Neural cell (in vitro differentiated cells): ENCODE data around the gene MICAL2.

Source experiments
- EZH2 ChIP-seq: fragments of 200-600, 300-800 bp; shearing (Covaris generic), sonication (generic); IDR thresholded peaks from 2 replicates; pipeline ENCODE4 v1.6.1; 2014; ENCODE audit warnings: antibody characterized with exemption, low read length, borderline replicate concordance, mild to moderate bottlenecking; ENCODE audit not compliant: insufficient read depth, poor library complexity, severe bottlenecking
- TF ChIP-seq, protein P1 (sequence below): IDR thresholded peaks from 2 replicates; pipeline ENCODE4 v1.6.1; 2012; ENCODE audit warnings: borderline replicate concordance
- TF ChIP-seq, protein P2 (sequence below): fragments of 450-650 bp; IDR thresholded peaks from 2 replicates; pipeline ENCODE4 v1.5.1; 2014; ENCODE audit warnings: antibody characterized with exemption, mild to moderate bottlenecking, moderate library complexity; ENCODE audit not compliant: poor library complexity, severe bottlenecking

DNA sequence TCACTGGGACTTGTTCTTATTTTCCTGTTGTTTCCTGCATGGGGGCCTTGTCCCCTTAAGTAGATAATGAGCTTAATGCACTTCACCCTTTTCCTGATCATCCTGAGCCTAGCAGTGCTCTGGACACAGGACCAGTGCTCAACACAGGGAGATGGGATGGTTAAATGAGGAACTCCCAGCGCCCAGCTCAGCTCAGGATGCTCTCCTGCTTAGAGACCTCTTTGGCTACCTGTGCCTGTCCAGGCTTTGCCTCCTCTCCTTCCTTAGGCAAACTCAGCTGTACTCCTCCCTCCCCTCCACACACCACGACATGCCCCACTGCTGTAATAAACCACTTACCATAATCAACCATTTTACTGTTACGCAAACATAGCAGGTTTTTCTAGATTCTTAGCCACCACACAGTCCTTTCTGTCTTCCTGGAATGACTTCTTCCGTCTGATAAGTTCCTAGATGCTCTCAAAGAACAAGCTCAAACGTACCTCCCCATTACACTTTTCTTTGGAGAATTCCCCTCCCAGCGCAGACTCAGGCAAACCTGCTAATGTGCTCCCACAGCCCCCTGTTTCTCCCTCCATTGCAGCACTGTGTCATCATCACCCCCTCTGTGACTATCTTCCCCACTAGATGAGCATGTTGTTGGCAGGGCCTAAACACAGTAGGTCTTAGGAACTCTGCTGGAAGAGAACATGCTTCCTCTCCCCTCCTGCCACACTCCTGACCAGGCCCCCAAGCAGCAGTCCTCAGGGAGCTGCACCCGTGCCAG, 113.6 kb downstream of the MICAL2 start:
- TF ChIP-seq, protein P1, sequence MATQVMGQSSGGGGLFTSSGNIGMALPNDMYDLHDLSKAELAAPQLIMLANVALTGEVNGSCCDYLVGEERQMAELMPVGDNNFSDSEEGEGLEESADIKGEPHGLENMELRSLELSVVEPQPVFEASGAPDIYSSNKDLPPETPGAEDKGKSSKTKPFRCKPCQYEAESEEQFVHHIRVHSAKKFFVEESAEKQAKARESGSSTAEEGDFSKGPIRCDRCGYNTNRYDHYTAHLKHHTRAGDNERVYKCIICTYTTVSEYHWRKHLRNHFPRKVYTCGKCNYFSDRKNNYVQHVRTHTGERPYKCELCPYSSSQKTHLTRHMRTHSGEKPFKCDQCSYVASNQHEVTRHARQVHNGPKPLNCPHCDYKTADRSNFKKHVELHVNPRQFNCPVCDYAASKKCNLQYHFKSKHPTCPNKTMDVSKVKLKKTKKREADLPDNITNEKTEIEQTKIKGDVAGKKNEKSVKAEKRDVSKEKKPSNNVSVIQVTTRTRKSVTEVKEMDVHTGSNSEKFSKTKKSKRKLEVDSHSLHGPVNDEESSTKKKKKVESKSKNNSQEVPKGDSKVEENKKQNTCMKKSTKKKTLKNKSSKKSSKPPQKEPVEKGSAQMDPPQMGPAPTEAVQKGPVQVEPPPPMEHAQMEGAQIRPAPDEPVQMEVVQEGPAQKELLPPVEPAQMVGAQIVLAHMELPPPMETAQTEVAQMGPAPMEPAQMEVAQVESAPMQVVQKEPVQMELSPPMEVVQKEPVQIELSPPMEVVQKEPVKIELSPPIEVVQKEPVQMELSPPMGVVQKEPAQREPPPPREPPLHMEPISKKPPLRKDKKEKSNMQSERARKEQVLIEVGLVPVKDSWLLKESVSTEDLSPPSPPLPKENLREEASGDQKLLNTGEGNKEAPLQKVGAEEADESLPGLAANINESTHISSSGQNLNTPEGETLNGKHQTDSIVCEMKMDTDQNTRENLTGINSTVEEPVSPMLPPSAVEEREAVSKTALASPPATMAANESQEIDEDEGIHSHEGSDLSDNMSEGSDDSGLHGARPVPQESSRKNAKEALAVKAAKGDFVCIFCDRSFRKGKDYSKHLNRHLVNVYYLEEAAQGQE = no peak
- TF ChIP-seq, protein P2, sequence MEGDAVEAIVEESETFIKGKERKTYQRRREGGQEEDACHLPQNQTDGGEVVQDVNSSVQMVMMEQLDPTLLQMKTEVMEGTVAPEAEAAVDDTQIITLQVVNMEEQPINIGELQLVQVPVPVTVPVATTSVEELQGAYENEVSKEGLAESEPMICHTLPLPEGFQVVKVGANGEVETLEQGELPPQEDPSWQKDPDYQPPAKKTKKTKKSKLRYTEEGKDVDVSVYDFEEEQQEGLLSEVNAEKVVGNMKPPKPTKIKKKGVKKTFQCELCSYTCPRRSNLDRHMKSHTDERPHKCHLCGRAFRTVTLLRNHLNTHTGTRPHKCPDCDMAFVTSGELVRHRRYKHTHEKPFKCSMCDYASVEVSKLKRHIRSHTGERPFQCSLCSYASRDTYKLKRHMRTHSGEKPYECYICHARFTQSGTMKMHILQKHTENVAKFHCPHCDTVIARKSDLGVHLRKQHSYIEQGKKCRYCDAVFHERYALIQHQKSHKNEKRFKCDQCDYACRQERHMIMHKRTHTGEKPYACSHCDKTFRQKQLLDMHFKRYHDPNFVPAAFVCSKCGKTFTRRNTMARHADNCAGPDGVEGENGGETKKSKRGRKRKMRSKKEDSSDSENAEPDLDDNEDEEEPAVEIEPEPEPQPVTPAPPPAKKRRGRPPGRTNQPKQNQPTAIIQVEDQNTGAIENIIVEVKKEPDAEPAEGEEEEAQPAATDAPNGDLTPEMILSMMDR = no peak
- TF ChIP-seq EZH2 = no peak
